DOHH2 (cell line): ENCODE results near the gene COL20A1.

ENCODE experiments used
- CTCF ChIP-seq: fragments of 200-600 bp; sonication (generic); IDR thresholded peaks from one replicate; pipeline ENCODE4 v1.5.1; 2014; ENCODE audit warnings: antibody characterized with exemption, mild to moderate bottlenecking, low read depth, low read length; ENCODE audit not compliant: poor library complexity, severe bottlenecking
- EZH2phosphoT487 ChIP-seq: fragments of 200-600 bp; sonication (generic); IDR thresholded peaks from 2 replicates; pipeline ENCODE4 v1.6.1; 2017; ENCODE audit warnings: borderline replicate concordance, mild to moderate bottlenecking, antibody characterized with exemption, low read length, moderate library complexity, mixed read lengths

- TF ChIP-seq EZH2phosphoT487, result no peak
- TF ChIP-seq CTCF, result no peak
These were observed 13.9 kb downstream of the COL20A1 start for GRCh38 chr20:63306673-63307537.
